Cardiac septum (tissue), 1 donor: ENCODE results near the gene DNPEP. TPM values are rescaled to one million over a fixed set of nuclear protein-coding genes. Genes with fewer than 3 reads are reported as not detected.
A peak's percentile ranks its signal among the peaks of the same experiment; 100 is the strongest.
"Not testable (repeated sequence)": the region's sequence is repeated elsewhere in the genome, so short reads cannot be mapped to it uniquely, and the experiment has no call there.

ENCODE experiments used
- DNase-seq: peaks from one replicate; pipeline ENCODE4 v3.0.0-alpha.2; 2020; ENCODE audit warnings: low spot score
- intact Hi-C: fragments of 100-400 bp; cut with DNase I; formaldehyde crosslinking; loops from one replicate; pipeline ENCODE4 v1.14.0; 2022
- total RNA-seq: library from RNA; stranded (reverse); fragmentation: NEBNext Ultra II Directional; extraction: Animal tissue kit (Norgen Biotek cat#: 25700); gene quantifications from one replicate; pipeline ENCODE4 v1.2.1, GENCODE V29; 2021
- donor health status: DM: no; HTN: no; CAD: no.

DNPEP gene
- total RNA-seq, 1 donor from 2014 or later = 47.2 TPM

GRCh38 chr2:219421323-219421722 lies 33.6 kb upstream of the DNPEP start:
- DNase-seq = no peak

GRCh38 chr2:219420687-219421086 lies 33.0 kb upstream of the DNPEP start:
- intact Hi-C loops = no loop called here
- DNase-seq = no peak

More at GRCh38 chr2:219421323-219421722, 33.6 kb upstream of the DNPEP start:
- intact Hi-C loops = no loop called here

GRCh38 chr2:219419331-219420197 lies 31.9 kb upstream of the DNPEP start:
- DNase-seq = no peak
- intact Hi-C loops = no loop called here

GRCh38 chr2:219419012-219419324 lies 31.3 kb upstream of the DNPEP start:
- no peak for DNase-seq
- intact Hi-C loops = no loop called here

GRCh38 chr2:219418155-219419011 lies 30.7 kb upstream of the DNPEP start, which contains the start of gene DES:
Gene DES (plus strand): TSS chr2:219418377. CDS start chr2:219418463, 86 bp downstream.
- intact Hi-C loops = no loop called here
- peak; percentile 90 for DNase-seq

- peak; percentile 87 for DNase-seq
- intact Hi-C loops = loop anchor here (1.0 kb wide), 1 partner anchor 10 kb away; no protein-coding TSS in a partner anchor
Observed at GRCh38 chr2:219417374-219417773, 29.7 kb upstream of the DNPEP start.

- intact Hi-C loops = loop anchor here (1.0 kb wide), 1 partner anchor 10 kb away; no protein-coding TSS in a partner anchor
- DNase-seq = no peak
Observed at GRCh38 chr2:219416938-219417337, 29.2 kb upstream of the DNPEP start.

GRCh38 chr2:219416235-219416602 lies 28.5 kb upstream of the DNPEP start:
- no peak for DNase-seq
- intact Hi-C loops = no loop called here

GRCh38 chr2:219415580-219416234 lies 28.0 kb upstream of the DNPEP start:
- DNase-seq = no peak
- intact Hi-C loops = no loop called here

- intact Hi-C loops = no loop called here
- DNase-seq = no peak
Observed at GRCh38 chr2:219414857-219415256, 27.1 kb upstream of the DNPEP start.

- intact Hi-C loops = no loop called here
- DNase-seq = no peak
Observed at GRCh38 chr2:219410390-219410789, 22.7 kb upstream of the DNPEP start.

- DNase-seq = no peak
- intact Hi-C loops = loop anchor here (5.0 kb wide), 1 partner anchor 223 kb away; no protein-coding TSS in a partner anchor
Observed at GRCh38 chr2:219409619-219410018, 21.9 kb upstream of the DNPEP start.

GRCh38 chr2:219408631-219409030 lies 20.9 kb upstream of the DNPEP start:
- no peak for DNase-seq

GRCh38 chr2:219408204-219408603 lies 20.5 kb upstream of the DNPEP start:
- no peak for DNase-seq
- intact Hi-C loops = loop anchor here (5.0 kb wide), 1 partner anchor 224 kb away; no protein-coding TSS in a partner anchor

More at GRCh38 chr2:219408631-219409030, 20.9 kb upstream of the DNPEP start:
- intact Hi-C loops = loop anchor here (5.0 kb wide), 1 partner anchor 224 kb away; no protein-coding TSS in a partner anchor

- intact Hi-C loops = loop anchor here (1.0 to 5.0 kb wide), 2 partner anchors 10 to 225 kb away; no protein-coding TSS in a partner anchor
- DNase-seq = not testable (repeated sequence)
Observed at GRCh38 chr2:219407343-219407742, 19.6 kb upstream of the DNPEP start.

GRCh38 chr2:219406861-219407230 lies 19.1 kb upstream of the DNPEP start:
- peak; percentile 88 for DNase-seq
- intact Hi-C loops = loop anchor here (1.0 to 5.0 kb wide), 2 partner anchors 10 to 225 kb away; no protein-coding TSS in a partner anchor

GRCh38 chr2:219405958-219406860 lies 18.5 kb upstream of the DNPEP start:
- intact Hi-C loops = loop anchor here (1.0 to 5.0 kb wide), 4 partner anchors 24 to 226 kb away; partner anchors contain the start of gene SPEG
- DNase-seq = no peak

GRCh38 chr2:219405451-219405850 lies 17.7 kb upstream of the DNPEP start:
- DNase-seq = no peak
- intact Hi-C loops = loop anchor here (1.0 to 5.0 kb wide), 4 partner anchors 25 to 227 kb away; partner anchors contain the start of gene SPEG
